ENCODE measurements around the gene PRUNE1. TPM values are rescaled to one million over a fixed set of nuclear protein-coding genes. Genes with fewer than 3 reads are reported as not detected.
A peak's percentile ranks its signal among the peaks of the same experiment; 100 is the strongest.

The PRUNE1 gene
- total RNA-seq, 4 donors from 2014 or later: 66.0 to 79.0 (median 76.3) TPM

DNA sequence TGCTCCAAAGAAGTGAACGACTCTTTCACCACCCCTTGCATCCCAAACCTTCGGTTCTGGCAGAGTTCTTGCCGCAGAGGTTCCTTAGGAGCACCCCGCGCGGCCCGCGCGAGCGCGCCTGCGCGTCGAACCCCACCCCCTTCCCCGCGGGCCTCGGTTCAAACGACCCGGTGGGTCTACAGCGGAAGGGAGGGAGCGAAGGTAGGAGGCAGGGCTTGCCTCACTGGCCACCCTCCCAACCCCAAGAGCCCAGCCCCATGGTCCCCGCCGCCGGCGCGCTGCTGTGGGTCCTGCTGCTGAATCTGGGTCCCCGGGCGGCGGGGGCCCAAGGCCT lies 39.3 kb downstream of the PRUNE1 start, which contains the start of gene C1orf56:
Gene C1orf56, plus strand, starts transcription at position 161 of the 334 bp plus-strand sequence. Its CDS starts 97 bp downstream, at position 258.
- Histone ChIP-seq H3K4me3 (replicated peaks in 1 of 3) (peak within 1 kb of the TSS; percentile 42 to 74 (median 69)), H3K9me3 (no peaks in the 10 kb centered on the region), H3K4me1 (peaks cover 11 to 18% of the 10 kb centered on the region in 2 donors), H3K27me3 (no peaks in the 10 kb centered on the region), H3K27ac (peak within 1 kb of the TSS; percentile 89 to 95 (median 95)), H3K36me3 (peaks cover 6 to 18% of the 10 kb centered on the region in 2 donors)
- peak; percentile 34 to 87 for TF ChIP-seq POLR2A (IDR thresholded peaks at IDR 0.05)
- TF ChIP-seq, protein P1, sequence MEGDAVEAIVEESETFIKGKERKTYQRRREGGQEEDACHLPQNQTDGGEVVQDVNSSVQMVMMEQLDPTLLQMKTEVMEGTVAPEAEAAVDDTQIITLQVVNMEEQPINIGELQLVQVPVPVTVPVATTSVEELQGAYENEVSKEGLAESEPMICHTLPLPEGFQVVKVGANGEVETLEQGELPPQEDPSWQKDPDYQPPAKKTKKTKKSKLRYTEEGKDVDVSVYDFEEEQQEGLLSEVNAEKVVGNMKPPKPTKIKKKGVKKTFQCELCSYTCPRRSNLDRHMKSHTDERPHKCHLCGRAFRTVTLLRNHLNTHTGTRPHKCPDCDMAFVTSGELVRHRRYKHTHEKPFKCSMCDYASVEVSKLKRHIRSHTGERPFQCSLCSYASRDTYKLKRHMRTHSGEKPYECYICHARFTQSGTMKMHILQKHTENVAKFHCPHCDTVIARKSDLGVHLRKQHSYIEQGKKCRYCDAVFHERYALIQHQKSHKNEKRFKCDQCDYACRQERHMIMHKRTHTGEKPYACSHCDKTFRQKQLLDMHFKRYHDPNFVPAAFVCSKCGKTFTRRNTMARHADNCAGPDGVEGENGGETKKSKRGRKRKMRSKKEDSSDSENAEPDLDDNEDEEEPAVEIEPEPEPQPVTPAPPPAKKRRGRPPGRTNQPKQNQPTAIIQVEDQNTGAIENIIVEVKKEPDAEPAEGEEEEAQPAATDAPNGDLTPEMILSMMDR (IDR thresholded peaks at IDR 0.05): no peak
- intact Hi-C loops (cut with DNase I): no loop called here
- peak; percentile 77 to 81 for DNase-seq
- 0 to 1% methylated on average over 17 to 20 of the region's 29 CpGs for WGBS, 2 donors

DNA sequence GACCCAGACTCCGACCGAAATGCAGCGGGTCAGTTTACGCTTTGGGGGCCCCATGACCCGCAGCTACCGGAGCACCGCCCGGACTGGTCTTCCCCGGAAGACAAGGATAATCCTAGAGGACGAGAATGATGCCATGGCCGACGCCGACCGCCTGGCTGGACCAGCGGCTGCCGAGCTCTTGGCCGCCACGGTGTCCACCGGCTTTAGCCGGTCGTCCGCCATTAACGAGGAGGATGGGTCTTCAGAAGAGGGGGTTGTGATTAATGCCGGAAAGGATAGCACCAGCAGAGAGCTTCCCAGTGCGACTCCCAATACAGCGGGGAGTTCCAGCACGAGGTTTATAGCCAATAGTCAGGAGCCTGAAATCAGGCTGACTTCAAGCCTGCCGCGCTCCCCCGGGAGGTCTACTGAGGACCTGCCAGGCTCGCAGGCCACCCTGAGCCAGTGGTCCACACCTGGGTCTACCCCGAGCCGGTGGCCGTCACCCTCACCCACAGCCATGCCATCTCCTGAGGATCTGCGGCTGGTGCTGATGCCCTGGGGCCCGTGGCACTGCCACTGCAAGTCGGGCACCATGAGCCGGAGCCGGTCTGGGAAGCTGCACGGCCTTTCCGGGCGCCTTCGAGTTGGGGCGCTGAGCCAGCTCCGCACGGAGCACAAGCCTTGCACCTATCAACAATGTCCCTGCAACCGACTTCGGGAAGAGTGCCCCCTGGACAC lies 39.8 kb downstream of the PRUNE1 start:
- Histone ChIP-seq H3K4me3 (replicated peaks in 1 of 3) (peak overlapping the region; percentile 42 to 74 (median 69)), H3K4me1 (peaks cover 11 to 18% of the 10 kb centered on the region in 2 donors), H3K36me3 (peaks cover 11 to 21% of the 10 kb centered on the region in 2 donors), H3K27me3 (no peaks in the 10 kb centered on the region), H3K9me3 (no peaks in the 10 kb centered on the region), H3K27ac (peak overlapping the region; percentile 89 to 95 (median 95))
- peak; percentile 82 to 84 for DNase-seq
- WGBS, 2 donors: 0 to 1% methylated on average over 17 to 23 of the region's 48 CpGs
- intact Hi-C loops (cut with DNase I): no loop called here
- no peak for TF ChIP-seq POLR2A (IDR thresholded peaks at IDR 0.05)
- TF ChIP-seq, protein P1 (IDR thresholded peaks at IDR 0.05): peak in 4 of 6 experiments; percentile 17 to 56 (median 56)

DNA sequence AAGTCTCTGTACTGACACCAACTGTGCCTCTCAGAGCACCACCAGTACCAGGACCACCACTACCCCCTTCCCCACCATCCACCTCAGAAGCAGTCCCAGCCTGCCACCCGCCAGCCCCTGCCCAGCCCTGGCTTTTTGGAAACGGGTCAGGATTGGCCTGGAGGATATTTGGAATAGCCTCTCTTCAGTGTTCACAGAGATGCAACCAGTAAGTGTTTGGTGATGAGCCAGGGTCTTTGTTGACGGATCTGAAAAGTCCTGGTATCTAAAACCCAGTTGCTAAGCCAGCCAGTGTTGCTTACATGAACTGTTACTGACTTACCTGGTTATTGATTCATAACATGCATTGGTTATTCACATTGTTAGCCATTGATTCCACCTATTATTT lies 40.4 kb downstream of the PRUNE1 start:
- H3K4me3 ChIP-seq (replicated peaks in 1 of 3): peak overlapping the region in 2 of 3 donors; percentile 69 to 74
- DNase-seq: no peak
- TF ChIP-seq, protein P1 (IDR thresholded peaks at IDR 0.05): peak in 1 of 6 experiments; percentile 56
- TF ChIP-seq POLR2A (IDR thresholded peaks at IDR 0.05): no peak
- peaks cover 17 to 23% of the 10 kb centered on the region in 2 donors for H3K36me3 ChIP-seq
- peaks cover 11 to 18% of the 10 kb centered on the region in 2 donors for H3K4me1 ChIP-seq
- no peaks in the 10 kb centered on the region for H3K9me3 ChIP-seq
- WGBS, 2 donors: 13 to 15% methylated on average over 2 to 3 of the region's 3 CpGs
- H3K27me3 ChIP-seq: no peaks in the 10 kb centered on the region
- peak overlapping the region; percentile 89 to 95 (median 95) for H3K27ac ChIP-seq
- intact Hi-C loops (cut with DNase I): no loop called here

DNA sequence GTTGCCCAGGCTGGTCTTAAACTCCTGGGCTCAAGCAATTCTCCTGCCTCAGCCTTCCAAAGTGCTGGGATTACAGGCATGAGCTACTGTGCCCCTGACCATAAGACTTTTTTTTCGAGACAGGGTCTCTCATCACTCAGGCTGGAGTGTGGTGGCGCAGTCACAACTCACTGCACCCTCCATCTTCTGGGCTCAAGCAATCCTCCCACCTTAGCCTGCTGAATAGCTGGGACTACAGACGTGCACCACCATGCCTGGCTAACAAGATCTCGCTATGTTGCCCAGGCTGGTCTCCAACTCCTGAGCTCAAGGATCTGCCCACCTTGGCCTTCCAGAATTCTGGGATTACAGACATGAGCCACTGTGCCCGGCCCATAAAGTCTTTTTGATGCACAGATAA lies 41.2 kb downstream of the PRUNE1 start:
- H3K27ac ChIP-seq: peak overlapping the region in 1 of 3 donors; percentile 95
- H3K36me3 ChIP-seq: peaks cover 25 to 31% of the 10 kb centered on the region in 2 donors
- DNase-seq: no peak
- no peaks in the 10 kb centered on the region for H3K27me3 ChIP-seq
- peaks cover 11 to 18% of the 10 kb centered on the region in 2 donors for H3K4me1 ChIP-seq
- no peak overlapping the region for H3K4me3 ChIP-seq (replicated peaks in 1 of 3)
- intact Hi-C loops (cut with DNase I): no loop called here
- H3K9me3 ChIP-seq: no peaks in the 10 kb centered on the region
- TF ChIP-seq POLR2A (IDR thresholded peaks at IDR 0.05): no peak
- TF ChIP-seq, protein P1 (IDR thresholded peaks at IDR 0.05): no peak
- WGBS, 2 donors: 94 to 97% methylated on average over 5 of the region's 5 CpGs

DNA sequence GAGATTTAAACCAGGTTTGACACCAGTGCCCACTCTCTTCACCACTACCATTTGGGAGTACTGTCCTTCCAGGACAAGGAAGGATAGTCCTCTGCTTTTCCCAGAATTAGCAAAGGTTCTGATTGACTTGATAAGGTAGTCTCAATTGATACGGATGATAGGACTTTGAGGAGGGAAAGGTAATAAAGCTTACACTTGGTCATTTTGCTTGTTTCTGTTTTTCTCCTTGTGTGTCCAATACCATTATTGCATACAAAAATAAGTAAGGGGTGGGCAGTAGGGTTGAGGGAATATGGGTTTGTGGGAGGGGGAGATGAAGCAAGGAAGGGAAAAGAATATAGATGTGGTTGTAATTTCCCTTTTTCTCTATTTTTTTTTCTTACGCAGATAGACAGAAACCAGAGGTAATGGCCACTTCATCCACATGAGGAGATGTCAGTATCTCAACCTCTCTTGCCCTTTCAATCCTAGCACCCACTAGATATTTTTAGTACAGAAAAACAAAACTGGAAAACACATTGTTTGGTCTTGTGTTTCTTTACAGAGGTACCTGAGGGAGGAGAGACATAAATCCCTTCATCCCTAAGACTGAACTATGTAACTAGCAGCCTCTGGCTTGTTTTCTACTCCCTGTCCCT lies 41.9 kb downstream of the PRUNE1 start:
- Histone ChIP-seq H3K9me3 (no peaks in the 10 kb centered on the region), H3K4me3 (replicated peaks in 1 of 3) (no peak overlapping the region), H3K27ac (peak overlapping the region in 2 of 3 donors; percentile 15 to 21), H3K36me3 (peaks cover 31 to 39% of the 10 kb centered on the region in 2 donors), H3K27me3 (no peaks in the 10 kb centered on the region), H3K4me1 (peaks cover 13 to 21% of the 10 kb centered on the region in 2 donors)
- intact Hi-C loops (cut with DNase I): no loop called here
- 83 to 93% methylated on average over 2 of the region's 2 CpGs for WGBS, 2 donors
- DNase-seq: no peak
- TF ChIP-seq POLR2A (IDR thresholded peaks at IDR 0.05): no peak
- TF ChIP-seq, protein P1 (IDR thresholded peaks at IDR 0.05): no peak

Data from thyroid gland (tissue), 4 donors.